ENCODE measurements around the gene HLA-DRA. TPM values are rescaled to one million over a fixed set of nuclear protein-coding genes. Genes with fewer than 3 reads are reported as not detected.

HLA-DRA gene
- total RNA-seq, 1 experiment from 2014 or later: 2.8 TPM

DNA sequence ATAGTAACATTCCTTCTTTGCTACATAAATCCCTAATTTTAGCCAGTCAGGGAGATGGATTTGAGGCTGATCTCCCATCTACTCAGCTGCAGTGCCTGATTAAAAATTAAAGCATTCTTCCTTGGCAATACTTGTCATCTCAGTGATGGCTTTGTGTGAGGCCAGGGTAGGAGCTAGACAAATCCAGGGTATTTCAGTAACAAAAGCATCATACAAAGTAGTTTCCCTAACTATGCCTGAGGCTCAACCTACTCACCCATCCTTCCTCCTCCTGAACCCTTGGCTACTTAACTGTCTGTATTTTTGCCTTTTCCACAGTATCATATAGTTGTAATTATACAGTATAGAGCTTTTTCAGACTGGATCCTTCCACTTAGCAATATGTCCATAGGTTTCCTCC lies 52.7 kb downstream of the HLA-DRA start:
- no peak overlapping the region for H3K27ac Mint-ChIP-seq
- no peak for ATAC-seq
- CTCF ChIA-PET: no interaction called here
- no peak for DNase-seq (ENCODE audit: low spot score)
- H3K4me3 Mint-ChIP-seq: no peak overlapping the region
- POLR2A ChIA-PET: no interaction called here
- H3K9me3 Mint-ChIP-seq: peaks cover 13% of the 10 kb centered on the region; the same call in 1 of the 2 replicates
- TF ChIP-seq NFE2L1 (CRISPR knock-in tag; IDR thresholded peaks at IDR 0.05) (no peak), NFATC4 (CRISPR knock-in tag; IDR thresholded peaks at IDR 0.05) (no peak), ATF1 (CRISPR knock-in tag; IDR thresholded peaks at IDR 0.05) (no peak), IRF2 (CRISPR knock-in tag; IDR thresholded peaks at IDR 0.05; ENCODE audit: borderline replicate concordance, low read depth) (no peak), NR1H2 (CRISPR knock-in tag; IDR thresholded peaks at IDR 0.05) (no peak), GTF2I (CRISPR knock-in tag; conservative IDR thresholded peaks at IDR 0.05) (no peak), ZNF423 (CRISPR knock-in tag; IDR thresholded peaks at IDR 0.05) (no peak)
- TF ChIP-seq, protein P1, sequence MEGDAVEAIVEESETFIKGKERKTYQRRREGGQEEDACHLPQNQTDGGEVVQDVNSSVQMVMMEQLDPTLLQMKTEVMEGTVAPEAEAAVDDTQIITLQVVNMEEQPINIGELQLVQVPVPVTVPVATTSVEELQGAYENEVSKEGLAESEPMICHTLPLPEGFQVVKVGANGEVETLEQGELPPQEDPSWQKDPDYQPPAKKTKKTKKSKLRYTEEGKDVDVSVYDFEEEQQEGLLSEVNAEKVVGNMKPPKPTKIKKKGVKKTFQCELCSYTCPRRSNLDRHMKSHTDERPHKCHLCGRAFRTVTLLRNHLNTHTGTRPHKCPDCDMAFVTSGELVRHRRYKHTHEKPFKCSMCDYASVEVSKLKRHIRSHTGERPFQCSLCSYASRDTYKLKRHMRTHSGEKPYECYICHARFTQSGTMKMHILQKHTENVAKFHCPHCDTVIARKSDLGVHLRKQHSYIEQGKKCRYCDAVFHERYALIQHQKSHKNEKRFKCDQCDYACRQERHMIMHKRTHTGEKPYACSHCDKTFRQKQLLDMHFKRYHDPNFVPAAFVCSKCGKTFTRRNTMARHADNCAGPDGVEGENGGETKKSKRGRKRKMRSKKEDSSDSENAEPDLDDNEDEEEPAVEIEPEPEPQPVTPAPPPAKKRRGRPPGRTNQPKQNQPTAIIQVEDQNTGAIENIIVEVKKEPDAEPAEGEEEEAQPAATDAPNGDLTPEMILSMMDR (IDR thresholded peaks at IDR 0.05): no peak
- no peaks in the 10 kb centered on the region for H3K4me1 Mint-ChIP-seq
- H3K36me3 Mint-ChIP-seq: no peaks in the 10 kb centered on the region
- H3K27me3 Mint-ChIP-seq (ENCODE audit: low read depth): peaks cover 32% of the 10 kb centered on the region

Other genes with a start within 250 kb of the HLA-DRA start
- 130 to 165 TPM (median 150 TPM) in 3 replicates for gene PBX2, start 249.7 kb upstream of the HLA-DRA start, total RNA-seq (2021)
- gene GPSM3, start 247.2 kb upstream of the HLA-DRA start, total RNA-seq (2021): 10.0 to 14.0 TPM (median 13.1 TPM) in 3 replicates
- gene NOTCH4, start 215.8 kb upstream of the HLA-DRA start, total RNA-seq (2021): 2.4 to 2.6 TPM (median 2.6 TPM) in 3 replicates
- not detected in 3 replicates for gene TSBP1, start 68.0 kb upstream of the HLA-DRA start, total RNA-seq (2021)
- gene BTNL2, start 32.7 kb upstream of the HLA-DRA start, total RNA-seq (2021): not detected in 3 replicates
- gene HLA-DRB5, start 90.4 kb downstream of the HLA-DRA start, total RNA-seq (2021): 0.30 TPM in 1 of 3 replicates, not detected in the others
- 1.4 to 2.3 TPM (median 2.1 TPM) in 3 replicates for gene HLA-DRB1, start 150.0 kb downstream of the HLA-DRA start, total RNA-seq (2021)
- 0.22 to 0.92 TPM (median 0.62 TPM) in 3 replicates for gene HLA-DQA1, start 197.5 kb downstream of the HLA-DRA start, total RNA-seq (2021)
- 0.83 to 3.8 TPM (median 2.6 TPM) in 3 replicates for gene HLA-DQB1, start 226.8 kb downstream of the HLA-DRA start, total RNA-seq (2021)